HG03460 (cell line): Measurements from ENCODE around the gene HOOK2.
"Not testable (repeated sequence)": the region's sequence is repeated elsewhere in the genome, so short reads cannot be mapped to it uniquely, and the experiment has no call there.

ENCODE experiments used
- ATAC-seq: cut with Tn5 transposase; IDR thresholded peaks from one replicate; pipeline ENCODE4 v1.9.1; 2021; ENCODE audit not compliant: unreplicated experiment

HOOK2 gene

DNA sequence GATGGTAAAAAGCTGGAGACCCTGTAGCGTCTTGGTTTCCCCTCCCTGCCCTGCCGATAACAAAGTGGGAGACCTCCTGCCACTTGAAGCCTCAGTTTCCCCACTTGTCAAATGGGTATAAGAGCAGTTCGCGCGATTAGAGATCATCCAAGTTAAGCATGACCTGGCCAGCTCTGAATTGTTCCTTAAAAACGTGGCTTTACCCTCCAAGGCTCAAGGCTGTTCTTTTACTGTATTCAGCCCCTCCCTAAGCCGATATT is 52.0 kb downstream of the HOOK2 start:
- no peak for ATAC-seq

DNA sequence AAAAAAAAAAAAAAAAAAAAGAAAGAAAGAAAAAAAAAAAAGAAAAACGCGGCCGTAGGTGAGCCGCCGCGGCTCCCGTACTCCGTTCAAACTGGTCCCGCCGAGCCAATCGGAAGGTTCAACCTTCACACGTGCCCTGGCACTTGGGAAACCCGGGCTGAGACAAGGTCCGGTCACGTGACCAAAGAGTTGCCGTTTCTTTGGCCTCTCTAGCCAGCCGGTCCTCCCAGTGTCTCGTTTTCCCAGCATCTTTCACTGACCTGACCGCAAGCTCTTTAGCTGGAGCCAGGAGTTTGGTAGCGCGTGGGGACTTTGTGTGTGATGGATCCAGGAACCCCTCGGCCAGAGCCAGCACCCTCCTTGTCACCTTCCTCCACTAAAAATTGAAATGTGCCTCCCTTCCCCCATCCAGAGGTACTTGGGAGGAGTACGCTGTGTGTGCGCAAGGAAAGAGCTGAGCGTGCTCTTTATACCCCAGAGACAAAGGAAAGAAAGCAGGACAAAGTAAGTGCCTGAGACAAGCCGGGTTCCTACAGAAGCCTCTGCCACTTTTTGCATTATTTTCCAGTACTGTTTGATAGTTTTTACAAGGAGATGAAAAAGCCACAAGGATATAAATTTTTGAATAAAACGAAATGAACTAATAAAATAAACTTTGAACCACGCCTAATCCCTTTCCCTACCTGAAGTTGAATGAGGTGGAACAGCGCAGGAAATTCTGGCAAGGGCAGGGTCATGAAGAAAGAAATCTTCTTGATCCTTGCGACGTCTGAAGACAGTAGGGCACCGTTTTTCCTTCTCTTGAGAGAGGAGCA is 52.6 kb downstream of the HOOK2 start:
- peak; percentile 80 for ATAC-seq

DNA sequence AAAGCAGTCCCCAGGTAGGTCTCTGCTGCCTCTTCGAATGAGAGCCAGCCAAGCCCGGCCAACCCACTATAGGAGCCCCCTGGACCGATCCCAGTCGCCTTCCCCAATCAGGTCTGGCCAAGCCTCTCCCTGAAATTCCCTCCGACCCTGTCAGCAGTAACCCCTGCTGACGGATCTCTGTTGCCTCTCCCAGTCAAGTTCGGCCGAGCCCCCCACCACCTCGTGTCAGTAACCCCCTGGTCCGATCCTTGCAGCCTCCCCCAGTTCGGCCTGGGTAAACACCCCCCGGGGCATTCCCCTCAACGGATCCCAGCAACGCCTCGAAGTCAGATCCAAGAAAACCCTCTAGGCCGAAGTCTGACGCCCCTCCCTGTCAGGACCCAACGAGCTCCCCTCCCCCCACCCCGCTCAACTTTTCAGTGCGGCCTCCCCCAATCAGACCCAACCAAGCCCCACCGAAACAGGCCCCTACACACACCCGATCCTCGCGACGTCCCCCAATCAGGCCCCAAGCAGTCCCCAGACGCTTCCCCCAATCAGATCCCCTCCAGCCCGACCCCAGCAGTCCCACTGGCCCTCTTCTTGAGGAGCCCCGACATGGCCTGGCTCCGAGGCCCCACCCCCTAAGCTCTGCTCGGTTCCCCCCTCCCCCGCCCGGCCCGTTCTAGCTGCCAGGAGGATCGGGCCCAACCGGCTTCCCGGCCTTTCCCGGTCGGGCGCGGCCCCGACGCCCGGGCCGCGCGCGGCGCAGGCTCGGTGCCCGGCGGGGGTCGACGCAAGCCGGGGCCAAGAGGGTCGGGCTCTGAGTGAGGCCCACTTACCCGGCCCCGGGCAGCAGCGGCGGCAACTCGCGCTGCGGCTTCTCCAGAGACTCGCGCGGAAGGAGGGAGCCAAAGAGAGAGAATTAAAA is 53.4 kb downstream of the HOOK2 start:
- peak; percentile 32 for ATAC-seq

DNA sequence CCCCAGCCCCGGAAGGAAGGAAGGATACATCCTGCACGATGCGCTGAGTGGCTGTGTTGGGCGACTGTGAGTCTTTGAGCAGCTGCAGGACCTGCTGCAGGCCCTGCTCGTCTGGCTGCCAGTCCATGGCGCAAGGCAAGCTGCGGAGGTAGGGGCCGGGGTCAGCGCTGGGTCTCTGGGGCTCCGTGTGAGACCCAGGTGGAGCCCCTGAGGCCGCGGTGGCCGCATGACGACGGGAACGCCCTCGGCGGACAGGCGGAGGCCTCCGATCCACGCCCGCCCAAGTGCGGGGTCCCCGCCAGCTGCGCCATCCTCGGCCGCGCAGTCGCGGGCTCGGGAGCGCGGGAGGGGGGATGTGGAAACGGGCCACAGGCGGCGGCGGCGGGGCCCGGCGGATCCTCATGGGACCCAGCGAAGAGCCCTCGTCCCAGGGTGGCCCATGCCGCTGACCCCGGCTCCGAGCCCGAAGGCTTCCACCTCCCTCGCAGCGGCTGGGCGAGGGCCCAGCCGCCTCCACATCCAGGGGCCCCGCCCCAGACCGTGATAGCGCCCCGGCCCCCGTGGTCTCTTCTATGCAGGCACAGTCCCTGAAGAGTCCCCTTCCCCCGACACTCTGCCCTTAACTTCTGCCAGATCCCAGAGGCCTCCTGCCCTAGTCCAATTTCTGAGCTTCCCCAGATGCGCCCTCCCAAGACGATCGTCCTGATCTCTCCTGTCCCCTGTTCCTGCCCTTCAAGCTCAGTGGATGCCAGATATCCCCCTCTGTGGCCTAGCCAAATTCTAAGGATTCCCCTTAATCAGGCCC is 54.3 kb downstream of the HOOK2 start:
- ATAC-seq, result no peak

DNA sequence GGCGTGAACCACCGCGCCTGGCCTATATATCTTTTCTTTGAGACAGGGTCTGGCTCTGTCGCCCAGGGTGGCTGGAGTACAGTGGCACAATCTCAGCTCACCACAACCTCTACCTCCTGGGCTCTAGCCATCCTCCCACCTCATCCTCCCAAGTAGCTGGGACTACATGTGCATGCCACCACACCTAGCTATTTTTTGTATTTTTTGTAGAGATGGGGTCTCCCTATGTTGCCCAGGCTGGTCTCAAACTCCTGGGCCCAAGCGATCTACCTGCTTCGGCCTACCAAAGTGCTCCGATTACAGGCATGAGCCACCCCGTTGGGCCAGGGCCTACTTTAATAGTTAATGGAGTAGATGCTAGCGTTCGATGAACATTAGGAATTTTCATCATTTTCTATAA is 55.1 kb downstream of the HOOK2 start:
- ATAC-seq, result no peak

DNA sequence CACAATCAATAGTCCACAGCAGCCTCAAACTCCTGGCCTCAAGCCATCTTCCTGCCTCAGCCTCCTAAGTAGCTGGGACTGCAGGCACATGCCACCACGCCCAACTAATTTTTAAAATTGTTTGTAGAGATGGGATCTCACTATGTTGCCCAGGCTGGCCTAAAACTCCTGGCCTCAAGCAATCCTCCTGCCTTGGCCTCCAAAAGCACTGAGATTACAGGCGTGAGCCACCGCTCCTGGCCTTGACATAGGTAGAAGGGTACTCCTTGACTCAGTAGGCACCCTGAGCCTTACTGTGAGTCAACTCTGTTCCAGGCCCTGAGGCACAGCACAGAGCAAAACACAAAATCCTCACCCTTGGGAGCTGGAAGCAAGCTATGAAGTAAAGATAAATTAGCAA is 59.4 kb downstream of the HOOK2 start:
- no peak for ATAC-seq

DNA sequence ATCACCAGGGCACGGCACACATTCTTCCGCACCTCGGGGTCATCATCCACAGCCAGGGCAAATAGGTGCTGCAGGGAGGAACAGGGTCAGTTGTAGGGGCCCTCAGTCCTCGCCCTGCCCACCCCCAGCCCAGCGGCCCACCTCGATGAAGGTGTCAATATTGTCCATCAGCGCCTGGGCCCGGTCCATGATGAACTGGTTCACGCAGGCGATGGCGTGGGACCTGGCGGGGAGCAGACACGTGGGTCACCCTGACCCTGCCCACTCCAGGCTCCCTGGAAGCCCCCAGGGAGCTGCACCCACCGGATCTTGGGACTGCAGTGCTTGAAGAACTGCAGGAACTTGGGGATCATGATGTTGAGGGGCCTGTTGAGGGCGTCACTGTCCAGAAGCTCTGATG is 60.2 kb downstream of the HOOK2 start:
- no peak for ATAC-seq

DNA sequence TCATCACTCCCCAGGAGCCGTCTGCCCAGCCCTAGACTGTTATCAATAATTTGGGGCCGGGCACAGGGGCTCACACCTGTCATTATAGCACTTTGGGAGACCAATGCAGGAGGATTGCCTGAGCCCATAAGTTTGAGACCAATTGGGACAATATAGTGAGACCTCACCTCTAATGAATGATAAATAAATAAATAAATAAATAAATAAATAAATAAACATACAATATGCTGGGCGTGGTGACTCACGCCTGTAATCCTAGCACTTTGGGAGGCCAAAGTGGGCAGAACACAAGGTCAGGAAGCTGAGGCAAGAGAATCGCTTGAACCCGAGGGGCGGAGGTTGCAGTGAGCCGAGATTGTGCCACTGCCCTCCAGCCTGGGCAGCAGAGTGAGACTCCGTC is 62.0 kb downstream of the HOOK2 start:
- not testable (repeated sequence) for ATAC-seq
